ENCODE data around the gene PTER. TPM values are rescaled to one million over a fixed set of nuclear protein-coding genes. Genes with fewer than 3 reads are reported as not detected.
A peak's percentile ranks its signal among the peaks of the same experiment; 100 is the strongest.

PTER gene, protein sequence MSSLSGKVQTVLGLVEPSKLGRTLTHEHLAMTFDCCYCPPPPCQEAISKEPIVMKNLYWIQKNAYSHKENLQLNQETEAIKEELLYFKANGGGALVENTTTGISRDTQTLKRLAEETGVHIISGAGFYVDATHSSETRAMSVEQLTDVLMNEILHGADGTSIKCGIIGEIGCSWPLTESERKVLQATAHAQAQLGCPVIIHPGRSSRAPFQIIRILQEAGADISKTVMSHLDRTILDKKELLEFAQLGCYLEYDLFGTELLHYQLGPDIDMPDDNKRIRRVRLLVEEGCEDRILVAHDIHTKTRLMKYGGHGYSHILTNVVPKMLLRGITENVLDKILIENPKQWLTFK
- total RNA-seq (10 to 100 TPM in 1 of 4 donors, 1 to 10 TPM in 3; 6.7 to 10.3 (median 6.8) TPM), polyA plus RNA-seq (10 to 100 TPM in 1 of 3 donors, 1 to 10 TPM in 2; 5.4 to 10.6 (median 5.9) TPM)
- long read RNA-seq, donor 1, partial matches to known transcripts = 0 of 4 reads
- long read RNA-seq, donor 1, other reads (novel, unspliced or antisense) = 2 of 4 reads
- long read RNA-seq, donor 2, partial matches to known transcripts = 1 of 10 reads
- long read RNA-seq, donor 2, other reads (novel, unspliced or antisense) = 3 of 10 reads

DNA sequence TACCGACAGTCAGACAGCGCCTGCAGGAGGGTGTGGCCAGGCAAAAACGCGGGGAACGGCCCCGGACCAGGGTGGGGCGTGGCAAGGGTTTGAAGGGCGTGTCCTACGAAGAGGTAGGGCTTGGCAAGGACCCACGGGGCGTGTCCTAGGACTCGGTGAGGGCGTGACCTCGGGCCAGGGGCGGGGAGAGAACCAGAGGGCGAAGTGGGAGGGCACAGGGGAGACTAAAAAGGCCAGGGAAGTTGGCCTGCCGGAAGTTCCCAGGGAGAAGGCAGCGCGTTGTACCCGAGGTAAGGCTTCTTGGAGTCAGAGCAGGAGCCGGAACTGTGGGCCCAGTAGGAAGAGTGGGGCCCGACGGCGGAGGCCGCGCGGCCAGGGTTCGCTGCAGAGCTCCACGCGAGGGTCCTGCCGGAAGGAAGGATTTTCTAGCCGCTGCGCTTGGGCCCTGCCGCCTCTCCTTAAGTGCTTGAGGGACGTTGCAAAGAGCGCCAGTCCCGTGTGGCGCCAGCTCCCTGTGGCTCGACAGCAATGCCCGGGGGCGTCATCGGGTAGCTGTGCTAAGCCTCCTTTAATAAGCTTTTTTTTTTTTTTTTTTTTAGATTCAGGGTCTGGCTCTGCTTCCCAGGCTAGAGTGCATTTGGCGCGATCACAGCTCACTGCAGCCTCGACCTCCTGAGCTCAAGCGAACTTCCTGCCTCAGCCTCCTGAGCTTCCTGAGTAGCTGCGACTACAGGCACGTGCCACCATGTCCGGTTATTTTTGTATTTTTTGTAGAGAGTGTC is at the start of gene PTER:
Gene PTER (plus strand): TSS at position 253 of the 782 bp plus-strand sequence. CDS start 47,375 bp downstream, outside the sequence.
- WGBS, 3 donors = 4 to 8% (median 4%) methylated on average over 46 to 49 of the region's 49 CpGs
- intact Hi-C loops (cut with DNase I) = loop anchor here (5.0 to 10.0 kb wide), 3 partner anchors 378 to 1125 kb away; partner anchors contain the start of gene RSU1 (in 2 of the 2)
- no peak for TF ChIP-seq CTCF (IDR thresholded peaks at IDR 0.05)
- H3K9me3 ChIP-seq = no peaks in the 10 kb centered on the region
- H3K4me3 ChIP-seq = peak within 1 kb of the TSS; percentile 92
- no peaks in the 10 kb centered on the region for H3K27me3 ChIP-seq (ENCODE audit: insufficient read depth in 3 of 3, low read length in 2 of 3)
- peak within 1 kb of the TSS; percentile 93 for H3K27ac ChIP-seq
- ATAC-seq (peak; percentile 98 to 99 (median 98)), DNase-seq (peak; percentile 97 to 99)
- peaks cover 41% of the 10 kb centered on the region for H3K4me1 ChIP-seq
- H3K36me3 ChIP-seq (ENCODE audit: insufficient read depth in 1 of 2, low read depth in 1 of 2) = no peaks in the 10 kb centered on the region

- H3K27ac ChIP-seq = no peak overlapping the region
- intact Hi-C loops (cut with DNase I) = no loop called here
- TF ChIP-seq CTCF (IDR thresholded peaks at IDR 0.05) = no peak
- ATAC-seq (no peak), DNase-seq (no peak)
- no peaks in the 10 kb centered on the region for H3K36me3 ChIP-seq (ENCODE audit: insufficient read depth in 1 of 2, low read depth in 1 of 2)
- WGBS, 3 donors = 53 to 69% (median 59%) methylated on average over 3 of the region's 3 CpGs
- peaks cover 0 to 3% (median 0%) of the 10 kb centered on the region in 3 donors for H3K27me3 ChIP-seq (ENCODE audit: insufficient read depth in 3 of 3, low read length in 2 of 3)
- no peaks in the 10 kb centered on the region for H3K9me3 ChIP-seq
- H3K4me3 ChIP-seq = no peak overlapping the region
- no peaks in the 10 kb centered on the region for H3K4me1 ChIP-seq
Observed at GRCh38 chr10:16392531-16393069, 44.2 kb upstream of the PTER start.

- ATAC-seq (no peak), DNase-seq (no peak)
- H3K36me3 ChIP-seq (ENCODE audit: insufficient read depth in 1 of 2, low read depth in 1 of 2) = no peaks in the 10 kb centered on the region
- no peaks in the 10 kb centered on the region for H3K9me3 ChIP-seq
- no peak for TF ChIP-seq CTCF (IDR thresholded peaks at IDR 0.05)
- H3K27me3 ChIP-seq (ENCODE audit: insufficient read depth in 3 of 3, low read length in 2 of 3) = peaks cover 0 to 3% (median 0%) of the 10 kb centered on the region in 3 donors
- WGBS, 3 donors = 32 to 37% (median 34%) methylated on average over 4 of the region's 4 CpGs
- intact Hi-C loops (cut with DNase I) = no loop called here
- H3K4me1 ChIP-seq = no peaks in the 10 kb centered on the region
- H3K27ac ChIP-seq = no peak overlapping the region
- no peak overlapping the region for H3K4me3 ChIP-seq
Observed at GRCh38 chr10:16393271-16393858, 43.4 kb upstream of the PTER start.

- Histone ChIP-seq H3K9me3 (no peaks in the 10 kb centered on the region), H3K4me3 (no peak overlapping the region), H3K27me3 (ENCODE audit: insufficient read depth in 3 of 3, low read length in 2 of 3) (no peaks in the 10 kb centered on the region), H3K36me3 (ENCODE audit: insufficient read depth in 1 of 2, low read depth in 1 of 2) (no peaks in the 10 kb centered on the region), H3K4me1 (no peaks in the 10 kb centered on the region), H3K27ac (no peak overlapping the region)
- TF ChIP-seq CTCF (IDR thresholded peaks at IDR 0.05) = no peak
- DNase-seq (no peak), ATAC-seq (no peak)
- intact Hi-C loops (cut with DNase I) = no loop called here
- 85 to 92% (median 87%) methylated on average over 2 of the region's 2 CpGs for WGBS, 3 donors
Observed at GRCh38 chr10:16401416-16401815, 35.4 kb upstream of the PTER start.
